A549 (cell line): Measurements from ENCODE around the gene SLFN11. TPM values are rescaled to one million over a fixed set of nuclear protein-coding genes. Genes with fewer than 3 reads are reported as not detected.

Experiments
- ATAC-seq, 2 experiments: fragments of 200-7000 bp in 1 of 2; fragments of >200 bp in 1 of 2; cut with Nextera tagmentation in 1 of 2; cut with Tn5 transposase in 1 of 2; 3 replicates each; pipeline versions ENCODE4 v1.8.0 to v1.9.1; 2018 to 2020; ENCODE audit warnings: mild to moderate bottlenecking in 1 of 2, moderate library complexity in 1 of 2
- CTCF ChIA-PET: fragments of 300-600 bp; sonication (Branson Sonifier 250); formaldehyde crosslinking; extraction: SDS; loops from one replicate; lab custom pipeline; 2021; ENCODE audit warnings: antibody characterized with exemption, inconsistent platforms; lab: Yijun Ruan, JAX
- POLR2A ChIA-PET: fragments of 350-600 bp; formaldehyde crosslinking; extraction: SDS; loops from one replicate; lab custom pipeline; 2021; ENCODE audit warnings: antibody characterized with exemption, inconsistent platforms; lab: Yijun Ruan, JAX
- DNase-seq, 2 experiments: peaks; one replicate each; pipeline versions ENCODE4 v3.0.0 to v3.0.0-alpha.2; 2011 to 2016; ENCODE audit warnings: low read depth in 1 of 2, low spot score in 1 of 2
- FAIRE-seq: peaks from 2 replicates; lab custom pipeline; 2011; peaks lifted over from hg19 to GRCh38; lab: Jason Lieb, UNC
- H3K27ac ChIP-seq, 2 experiments: fragments of >200 bp; sonication (Bioruptor Twin); formaldehyde crosslinking; 3 replicates each; pipeline ENCODE4 v1.5.1; 2016 to 2017
- H3K4me1 ChIP-seq: fragments of >200 bp; sonication (Bioruptor Twin); formaldehyde crosslinking; 3 replicates; pipeline ENCODE4 v1.6.1; 2016
- H3K4me2 ChIP-seq: fragments of >200 bp; sonication (Bioruptor Twin); formaldehyde crosslinking; 3 replicates; pipeline ENCODE4 v1.6.1; 2016
- H3K4me3 ChIP-seq: fragments of >200 bp; sonication (Bioruptor Twin); formaldehyde crosslinking; 3 replicates; pipeline ENCODE4 v1.5.1; 2016
- H3K9me3 ChIP-seq: fragments of >200 bp; sonication (Bioruptor Twin); formaldehyde crosslinking; 3 replicates; pipeline ENCODE4 v1.6.1; 2016
- BHLHE40 ChIP-seq: IDR thresholded peaks from 2 replicates; pipeline ENCODE4 v1.6.1; 2012; ENCODE audit warnings: low read depth, low read length, inconsistent platforms
- CBX8 ChIP-seq: fragments of 200-600 bp; sonication (generic); IDR thresholded peaks from 2 replicates; pipeline ENCODE4 v1.6.1; 2016
- CHD2 ChIP-seq: fragments of 150-350 bp; IDR thresholded peaks from 2 replicates; pipeline ENCODE4 v1.6.1; 2014; ENCODE audit warnings: low read length; ENCODE audit not compliant: partially characterized antibody
- CHD4 ChIP-seq: fragments of 200-600 bp; sonication (generic); IDR thresholded peaks from 2 replicates; pipeline ENCODE4 v1.6.1; 2016; ENCODE audit warnings: antibody characterized with exemption, mild to moderate bottlenecking, borderline replicate concordance
- CTCF ChIP-seq: fragments of >200 bp; sonication (Bioruptor Twin); formaldehyde crosslinking; IDR thresholded peaks from 3 replicates; pipeline ENCODE4 v1.5.1; 2016
- E2F6 ChIP-seq: IDR thresholded peaks from 2 replicates; pipeline ENCODE4 v1.6.1; 2012; ENCODE audit warnings: low read depth, borderline replicate concordance
- EHMT2 ChIP-seq: fragments of 200-600 bp; sonication (generic); IDR thresholded peaks from 2 replicates; pipeline ENCODE4 v1.6.1; 2016; ENCODE audit warnings: antibody characterized with exemption, low read depth, mild to moderate bottlenecking, moderate library complexity
- ELK1 ChIP-seq: fragments of 150-350 bp; IDR thresholded peaks from 2 replicates; pipeline ENCODE4 v1.6.1; 2014; ENCODE audit warnings: low read depth, mild to moderate bottlenecking, low read length
- ESRRA ChIP-seq: fragments of 150-350 bp; IDR thresholded peaks from 2 replicates; pipeline ENCODE4 v1.6.1; 2014; ENCODE audit warnings: mild to moderate bottlenecking, low read length, borderline replicate concordance
- FOSB ChIP-seq: fragments of 250-450 bp; sonication (Bioruptor Pico); IDR thresholded peaks from 2 replicates; pipeline ENCODE4 v1.5.0; 2020; ENCODE audit warnings: mild to moderate bottlenecking, moderate library complexity
- FOSL2 ChIP-seq, 2 experiments: fragments of 450-650 bp in 1 of 2; fragments of >200 bp in 1 of 2; sonication (Bioruptor Twin) in 1 of 2; formaldehyde crosslinking; IDR thresholded peaks; 2 replicates each; pipeline versions ENCODE4 v1.5.0 to v1.6.1; 2016 to 2020; ENCODE audit warnings: mild to moderate bottlenecking in 1 of 2, moderate library complexity in 1 of 2
- HMGXB4 ChIP-seq: fragments of 250-450 bp; sonication (Bioruptor Pico); IDR thresholded peaks from 2 replicates; pipeline ENCODE4 v1.5.0; 2021; ENCODE audit warnings: mild to moderate bottlenecking, moderate library complexity, borderline replicate concordance
- HOXA7 ChIP-seq: fragments of 250-450 bp; sonication (Bioruptor Pico); IDR thresholded peaks from 2 replicates; pipeline ENCODE4 v1.5.0; 2020; ENCODE audit warnings: mild to moderate bottlenecking, moderate library complexity
- HOXB13 ChIP-seq: fragments of 250-450 bp; sonication (Bioruptor Pico); IDR thresholded peaks from 2 replicates; pipeline ENCODE4 v1.5.0; 2020; ENCODE audit warnings: low read depth, mild to moderate bottlenecking, moderate library complexity
- JUNB ChIP-seq: fragments of >200 bp; sonication (Bioruptor Twin); formaldehyde crosslinking; IDR thresholded peaks from 2 replicates; pipeline ENCODE4 v1.6.1; 2016
- KDM1A ChIP-seq: fragments of 200-600 bp; sonication (generic); IDR thresholded peaks from 2 replicates; pipeline ENCODE4 v1.6.1; 2016; ENCODE audit warnings: low read depth, mild to moderate bottlenecking
- MAFK ChIP-seq: fragments of 450-650 bp; IDR thresholded peaks from 2 replicates; pipeline ENCODE4 v1.6.1; 2014; ENCODE audit not compliant: partially characterized antibody
- MAX ChIP-seq: IDR thresholded peaks from 2 replicates; pipeline ENCODE4 v1.6.1; 2012
- MYC ChIP-seq: IDR thresholded peaks from 2 replicates; pipeline ENCODE4 v1.6.1; 2012; ENCODE audit warnings: mild to moderate bottlenecking, inconsistent platforms, low read length, improper control_type of control experiment, borderline replicate concordance
- RAD21 ChIP-seq, 2 experiments: fragments of >200 bp in 1 of 2; sonication (Bioruptor Twin) in 1 of 2; formaldehyde crosslinking in 1 of 2; IDR thresholded peaks in 1 of 2; conservative IDR thresholded peaks in 1 of 2; 2 replicates in 1 of 2; 3 replicates in 1 of 2; pipeline ENCODE4 v1.6.1; 2012 to 2018; ENCODE audit warnings: inconsistent platforms in 1 of 2
- RARB ChIP-seq: fragments of 250-450 bp; sonication (Bioruptor Pico); IDR thresholded peaks from 2 replicates; pipeline ENCODE4 v1.8.0; 2021; ENCODE audit warnings: mild to moderate bottlenecking, moderate library complexity
- ZFP36 ChIP-seq: fragments of 450-650 bp; IDR thresholded peaks from 2 replicates; pipeline ENCODE4 v1.6.1; 2014; ENCODE audit warnings: borderline replicate concordance; ENCODE audit not compliant: partially characterized antibody
- ZSCAN20 ChIP-seq: fragments of 250-450 bp; sonication (Bioruptor Pico); IDR thresholded peaks from 2 replicates; pipeline ENCODE4 v1.8.0; 2022; ENCODE audit warnings: mild to moderate bottlenecking, moderate library complexity
- WGBS: methylation state at CpG from one replicate; pipeline ENCODE4 v1.1.6; 2017; ENCODE audit errors: missing lambda C conversion rate; 5-methylcytosine and 5-hydroxymethylcytosine counted together
- polyA plus RNA-seq, 4 experiments: library from polyadenylated mRNA; depleted of rRNA in 3 of 4; stranded (reverse); fragments of >200 nt; fragmentation: RNase III in 1 of 4; extraction: RNeasy Plus Mini Kit Qiagen cat#74134 plus additional on column Dnase treatment in 1 of 4; gene quantifications; 2 replicates in 3 of 4; 3 replicates in 1 of 4; pipeline ENCODE4 v1.2.3, GENCODE V29; 2011 to 2017

The SLFN11 gene
- polyA plus RNA-seq, 2 of the 4 experiments (the other 2 are of a cell fraction), result 8.2 to 27.2 TPM

- Histone ChIP-seq H3K4me1 (no peaks in the 10 kb centered on the region), H3K9me3 (peaks cover 23% of the 10 kb centered on the region), H3K4me2 (no peak overlapping the region), H3K27ac (no peak overlapping the region), H3K4me3 (no peak overlapping the region)
- WGBS, result 50% methylated on average over 3 of the region's 3 CpGs
- POLR2A ChIA-PET, result no interaction called here
- FAIRE-seq, result no peak
- no peak for DNase-seq
- no peak for ATAC-seq
- CTCF ChIA-PET, result no interaction called here
- TF ChIP-seq CHD2, result no peak
- TF ChIP-seq ZFP36, result no peak
- no peak for TF ChIP-seq MAX
- no peak for TF ChIP-seq BHLHE40
Measured at GRCh38 chr17:35344262-35344661, 29.2 kb downstream of the SLFN11 start.

GRCh38 chr17:35342276-35342675 is 31.1 kb downstream of the SLFN11 start:
- FAIRE-seq (no peak), ATAC-seq (no peak), DNase-seq (no peak)
- Histone ChIP-seq H3K4me1 (no peaks in the 10 kb centered on the region), H3K27ac (no peak overlapping the region), H3K4me3 (no peak overlapping the region), H3K9me3 (peaks cover 23% of the 10 kb centered on the region), H3K4me2 (no peak overlapping the region)
- CTCF ChIA-PET, result interaction anchor here (0.8 kb wide), 1 partner anchor 29 kb away, joined by 3 read pairs; no protein-coding TSS in a partner anchor
- no peak for TF ChIP-seq RAD21 (conservative IDR thresholded peaks at IDR 0.05 in 1 of 2, IDR thresholded peaks at IDR 0.05 in 1 of 2)
- TF ChIP-seq FOSL2 (IDR thresholded peaks at IDR 0.05), result no peak
- TF ChIP-seq FOSL2 (CRISPR knock-in tag; IDR thresholded peaks at IDR 0.05), result no peak
- no peak for TF ChIP-seq MAFK
- TF ChIP-seq CHD4, result no peak
- no peak for TF ChIP-seq JUNB
- no peak for TF ChIP-seq ZSCAN20
- no peak for TF ChIP-seq EHMT2
- TF ChIP-seq CBX8, result no peak
- TF ChIP-seq HOXA7 (CRISPR knock-in tag), result no peak
- no peak for TF ChIP-seq HMGXB4 (CRISPR knock-in tag)
- no peak for TF ChIP-seq ESRRA
- no peak for TF ChIP-seq MYC
- TF ChIP-seq E2F6, result no peak
- no peak for TF ChIP-seq CTCF
- no peak for TF ChIP-seq KDM1A
- no peak for TF ChIP-seq HOXB13
- no peak for TF ChIP-seq ELK1
- TF ChIP-seq FOSB (CRISPR knock-in tag), result no peak
- TF ChIP-seq CHD2, result no peak
- no peak for TF ChIP-seq RARB
- POLR2A ChIA-PET, result no interaction called here
